Hematopoietic multipotent progenitor cell treated with erythropoietin and hydrocortisone succinate and interleukin-3 and kit ligand, for 8 days (in vitro differentiated cells): ENCODE data around the gene ING5.
"Not testable (repeated sequence)": the region's sequence is repeated elsewhere in the genome, so short reads cannot be mapped to it uniquely, and the experiment has no call there.

ENCODE experiments used
- DNase-seq: peaks from one replicate; pipeline ENCODE4 v3.0.0-alpha.2; 2015

ING5 gene

DNA sequence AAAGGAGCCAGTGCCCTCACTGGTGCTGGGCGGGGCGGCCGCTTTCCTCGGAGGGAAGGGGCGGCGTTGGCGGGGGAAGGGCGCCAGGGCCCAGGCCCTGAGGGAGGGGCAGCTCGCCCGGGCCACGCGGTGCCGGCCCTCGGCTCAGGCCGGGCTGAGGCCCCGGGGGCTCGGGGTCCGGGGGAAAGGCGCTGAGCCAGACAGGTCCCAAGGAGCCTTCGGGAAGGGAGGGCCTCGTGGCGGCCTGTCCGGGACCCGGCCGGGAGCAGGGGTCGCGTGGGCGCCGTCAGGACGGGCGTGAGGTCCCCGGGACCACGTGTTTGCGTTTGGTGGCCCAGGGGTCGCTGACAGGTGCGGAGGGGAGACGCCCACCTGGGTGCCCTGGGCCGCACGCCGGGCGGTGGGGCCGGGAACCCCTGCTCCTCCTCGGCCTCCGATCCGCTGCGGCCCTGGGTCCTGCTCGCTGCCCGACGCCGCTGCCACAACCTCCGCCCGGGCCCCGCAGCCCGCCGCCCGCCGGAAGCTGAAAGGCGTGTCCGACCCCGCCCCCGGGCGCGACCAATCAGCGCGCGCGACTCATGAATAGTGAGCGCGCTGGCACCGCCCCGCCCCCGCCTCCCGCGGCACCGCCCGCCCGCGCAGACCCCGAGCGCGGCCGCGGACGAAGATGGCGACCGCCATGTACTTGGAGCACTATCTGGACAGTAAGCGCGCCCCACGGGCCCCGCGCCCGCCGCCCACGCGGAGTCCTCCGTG is at the start of gene ING5:
Gene ING5 (plus strand): TSS at position 641 of the 756 bp plus-strand sequence. CDS start 27 bp downstream, at position 668.
- peak; percentile 91 for DNase-seq

DNA sequence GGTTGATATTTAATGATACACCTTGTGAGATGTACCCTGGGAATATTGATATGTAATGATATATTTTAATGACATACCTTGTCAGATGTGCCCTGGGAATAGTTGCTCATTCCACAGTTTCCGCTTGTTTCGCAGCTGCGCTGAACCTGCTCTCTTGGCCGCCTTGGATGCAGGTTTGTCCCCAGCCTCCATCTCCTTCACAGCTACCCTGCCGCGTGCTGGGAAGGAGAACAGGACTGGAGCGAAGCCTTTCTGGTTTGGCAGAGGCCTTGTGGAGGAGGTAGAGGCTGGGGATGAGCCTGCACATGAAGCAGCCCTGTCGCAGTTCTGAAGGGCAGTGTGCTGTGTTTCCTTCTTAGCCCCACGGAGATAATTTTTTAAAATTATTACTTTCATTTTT is 49.7 kb upstream of the ING5 start:
- no peak for DNase-seq

DNA sequence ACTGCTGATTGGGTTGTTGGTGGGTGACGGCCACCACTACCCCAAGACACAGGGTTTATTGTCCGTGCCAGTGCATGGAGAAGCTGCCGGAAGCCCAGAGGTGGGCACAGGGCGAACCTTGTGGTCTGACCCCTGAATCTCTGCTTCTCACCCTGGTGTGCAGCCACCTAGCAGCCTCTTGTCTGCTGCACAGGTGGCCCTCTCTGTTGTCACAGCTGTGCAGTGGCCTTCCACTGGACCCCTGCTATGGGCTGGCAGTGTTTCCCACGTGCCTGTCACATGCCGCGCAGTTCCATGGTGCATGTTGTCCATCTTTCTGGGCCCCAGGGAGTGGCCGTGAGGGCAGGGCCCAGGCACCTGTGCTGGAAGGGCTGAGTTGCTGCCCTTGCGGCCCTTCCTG is 49.1 kb upstream of the ING5 start:
- no peak for DNase-seq

DNA sequence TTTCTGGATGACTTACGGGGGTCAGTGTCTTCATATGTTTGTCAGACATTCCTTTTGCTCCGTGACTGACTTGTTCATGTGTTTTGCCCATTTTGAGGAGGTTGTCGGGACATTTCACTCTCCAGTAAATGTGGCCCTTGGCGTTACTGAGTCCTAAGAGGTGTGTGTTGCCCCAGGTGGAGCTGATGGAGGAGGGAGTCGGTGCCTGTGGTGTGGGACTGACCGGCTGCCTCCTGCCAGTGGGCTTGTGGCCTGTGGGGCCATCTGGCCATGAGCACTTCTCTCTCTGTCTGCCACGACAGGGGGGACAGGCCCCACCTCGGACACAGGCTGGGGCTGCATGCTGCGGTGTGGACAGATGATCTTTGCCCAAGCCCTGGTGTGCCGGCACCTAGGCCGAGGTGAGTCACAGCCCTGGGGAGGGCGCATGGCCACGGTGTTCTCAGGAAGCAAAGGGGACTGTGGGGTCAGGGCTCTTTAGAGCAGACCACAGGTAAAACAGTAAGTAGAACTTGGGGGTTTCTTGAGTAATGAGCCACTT is 48.6 kb upstream of the ING5 start:
- no peak for DNase-seq

DNA sequence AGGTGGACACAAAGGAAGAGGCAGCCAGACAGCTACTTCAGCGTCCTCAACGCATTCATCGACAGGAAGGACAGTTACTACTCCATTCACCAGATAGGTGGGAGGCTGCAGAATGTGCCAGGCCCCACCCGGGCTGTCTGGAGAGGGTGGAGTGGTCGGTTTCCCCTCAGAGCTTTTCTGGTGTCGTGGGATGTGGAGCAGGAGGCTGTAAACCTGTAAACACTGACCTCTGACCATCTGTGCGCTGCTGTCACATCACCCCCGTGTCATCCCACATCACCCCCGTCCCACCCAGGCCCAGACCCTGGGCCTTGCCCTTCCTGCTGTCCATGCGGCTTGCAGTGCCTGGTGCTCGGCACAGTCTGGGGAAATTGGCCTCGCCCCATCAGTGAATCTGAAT is 47.3 kb upstream of the ING5 start:
- DNase-seq = no peak

DNA sequence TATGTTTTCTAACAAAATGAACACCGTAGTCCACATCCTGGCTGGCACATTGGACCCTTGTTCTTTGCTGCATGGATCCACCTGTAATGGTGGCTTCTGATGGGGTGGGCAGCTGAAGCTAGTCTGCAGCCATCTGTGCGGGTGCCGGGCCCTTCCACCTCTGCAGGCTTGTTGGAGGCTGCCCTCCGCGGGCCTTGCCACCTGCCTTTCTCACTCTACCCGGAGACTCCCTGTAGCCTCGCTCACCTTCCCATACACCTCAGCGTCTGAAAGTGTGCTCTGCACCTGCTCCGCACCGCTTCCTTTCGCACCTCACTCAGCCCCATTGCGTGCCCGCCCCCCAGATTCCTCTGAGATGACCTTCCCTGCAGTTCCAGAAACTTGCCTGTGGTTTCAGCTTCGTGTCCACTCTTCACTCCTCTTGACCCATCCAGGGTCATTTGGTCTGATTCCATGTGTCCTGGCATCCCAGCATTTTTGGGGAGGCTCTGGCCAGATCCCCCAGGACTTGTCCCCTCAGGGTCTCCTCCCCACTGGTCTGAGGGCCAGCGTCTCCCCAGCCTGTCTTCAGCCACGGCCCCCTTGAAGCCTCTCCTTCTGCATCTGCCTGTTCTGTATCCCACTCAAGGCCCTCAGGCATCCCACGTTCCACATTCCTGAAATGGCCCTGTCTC is 46.2 kb upstream of the ING5 start:
- no peak for DNase-seq

DNA sequence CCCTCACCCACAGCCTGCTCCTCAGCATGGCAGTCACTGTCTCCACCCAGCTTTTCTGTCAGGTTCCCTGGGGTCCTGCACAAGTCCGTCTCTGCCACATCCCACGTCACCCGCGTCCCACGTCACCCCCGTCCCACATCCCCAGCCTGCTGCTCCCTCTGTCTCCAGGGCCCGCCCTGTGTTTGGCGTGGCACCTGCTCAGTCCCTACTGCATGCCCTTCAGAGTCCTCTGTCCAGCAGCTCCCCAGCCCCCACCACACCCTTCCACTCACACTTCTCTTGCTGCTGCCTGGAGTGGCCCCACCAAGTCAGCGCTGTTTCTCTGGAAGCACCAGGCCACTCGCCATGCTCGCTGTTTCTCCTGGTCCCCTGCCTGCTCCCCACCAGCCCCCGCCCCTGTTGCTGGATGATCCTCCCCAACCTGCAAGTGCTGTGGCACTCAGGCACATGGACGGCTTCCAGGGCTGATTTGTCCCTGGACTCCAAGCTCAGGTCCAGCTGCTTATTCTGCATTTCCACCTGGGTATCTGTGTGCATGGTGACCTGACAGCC is 45.6 kb upstream of the ING5 start:
- no peak for DNase-seq

DNA sequence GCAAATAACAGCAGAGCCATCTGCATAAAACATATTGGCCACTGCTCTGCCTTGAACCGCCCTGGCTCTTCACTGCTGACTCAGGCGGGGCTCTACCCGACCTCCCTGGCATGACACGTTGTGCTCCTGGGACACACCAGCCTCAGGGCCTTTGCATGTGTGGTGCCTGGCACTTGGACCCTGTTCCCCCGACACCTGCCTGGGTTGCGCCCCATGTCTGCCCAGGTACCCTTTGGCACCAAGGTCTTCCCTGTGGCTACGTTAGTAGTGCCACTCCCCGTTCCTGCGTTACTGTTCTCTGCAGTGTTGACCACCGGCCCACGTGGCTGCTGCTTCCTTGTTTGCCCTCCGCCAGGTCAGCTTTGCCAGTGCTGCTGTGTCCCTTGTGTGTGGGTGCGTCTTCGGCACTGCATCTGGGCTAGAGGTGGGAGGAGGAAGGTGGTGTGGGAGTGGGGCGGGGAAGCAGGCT is 44.0 kb upstream of the ING5 start:
- DNase-seq = no peak

DNA sequence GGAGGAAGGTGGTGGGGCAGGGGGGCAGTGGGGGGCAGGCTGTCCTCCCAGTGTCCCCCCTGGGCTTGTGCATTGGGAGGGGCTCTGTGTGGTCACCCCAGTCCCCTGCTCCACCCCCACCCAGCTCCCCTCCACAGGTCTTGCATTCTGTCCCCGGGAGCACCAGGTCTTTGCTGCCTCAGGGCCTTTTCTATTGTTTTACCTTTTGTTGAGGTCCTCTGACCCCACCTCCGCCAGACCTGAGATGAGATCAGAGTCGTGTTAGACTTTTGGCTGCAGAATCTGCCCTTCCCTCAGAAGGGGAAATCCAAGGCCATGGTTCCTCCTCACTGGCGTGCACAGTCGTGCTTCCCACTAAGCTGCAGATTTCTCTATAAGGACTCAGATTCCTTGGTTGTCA is 43.5 kb upstream of the ING5 start:
- no peak for DNase-seq

DNA sequence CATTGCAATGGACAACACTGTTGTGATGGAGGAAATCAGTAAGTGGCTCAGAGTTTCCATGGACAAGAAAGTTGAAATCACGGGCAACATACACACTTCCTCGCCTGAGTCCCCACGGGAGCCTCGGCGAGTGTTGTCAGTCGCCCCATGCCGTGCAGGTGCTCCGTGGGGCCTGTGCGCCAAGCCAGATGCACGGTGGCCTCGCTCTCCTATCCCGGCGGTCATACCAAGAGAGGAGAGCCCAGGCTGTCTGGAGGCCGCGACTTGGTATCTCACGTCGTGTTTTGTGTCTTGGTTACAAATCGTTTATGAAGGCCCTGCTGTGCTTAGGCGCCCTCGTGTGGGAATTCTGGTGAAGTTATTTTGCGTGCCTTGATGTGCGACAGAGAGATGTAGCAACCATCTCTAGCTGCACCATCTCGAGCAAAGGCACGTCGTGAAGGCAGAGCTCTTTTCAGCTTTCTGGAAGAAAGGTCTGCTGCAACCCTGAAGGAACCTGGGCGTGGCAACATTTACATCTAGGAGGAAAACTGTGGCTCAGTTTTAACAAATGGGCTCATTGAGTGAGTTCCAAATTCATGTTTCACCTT is 42.6 kb upstream of the ING5 start:
- peak; percentile 67 for DNase-seq

DNA sequence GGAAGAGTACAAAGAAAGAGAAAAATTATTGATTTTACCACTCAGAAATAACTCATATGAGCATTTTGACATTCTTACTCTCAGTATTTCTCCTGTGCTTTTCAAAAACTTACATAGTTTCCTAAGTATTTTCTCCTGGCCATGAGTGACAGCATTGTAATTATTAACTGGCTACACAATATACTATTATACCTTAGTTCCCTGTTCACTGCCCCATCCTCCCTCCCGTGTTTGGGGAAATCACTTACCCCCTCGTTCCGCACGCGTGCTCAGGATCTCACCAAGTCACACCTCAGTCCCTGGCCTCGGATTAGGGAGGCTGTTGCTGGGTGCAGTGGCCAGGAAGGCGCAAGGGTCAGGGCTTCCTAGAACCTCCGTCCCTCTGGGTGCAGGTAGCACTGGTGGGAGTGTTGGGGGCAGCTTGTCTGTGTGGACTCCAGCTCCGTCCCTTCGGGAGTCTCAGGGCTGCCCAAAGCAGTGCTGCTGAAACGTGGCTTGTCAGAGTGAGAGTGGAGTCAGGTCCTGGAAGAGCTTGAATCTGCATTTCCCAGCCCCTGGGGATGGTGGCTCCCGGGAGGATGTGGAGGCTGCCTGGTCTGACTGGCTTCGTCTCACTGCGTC is 41.1 kb upstream of the ING5 start:
- no peak for DNase-seq

DNA sequence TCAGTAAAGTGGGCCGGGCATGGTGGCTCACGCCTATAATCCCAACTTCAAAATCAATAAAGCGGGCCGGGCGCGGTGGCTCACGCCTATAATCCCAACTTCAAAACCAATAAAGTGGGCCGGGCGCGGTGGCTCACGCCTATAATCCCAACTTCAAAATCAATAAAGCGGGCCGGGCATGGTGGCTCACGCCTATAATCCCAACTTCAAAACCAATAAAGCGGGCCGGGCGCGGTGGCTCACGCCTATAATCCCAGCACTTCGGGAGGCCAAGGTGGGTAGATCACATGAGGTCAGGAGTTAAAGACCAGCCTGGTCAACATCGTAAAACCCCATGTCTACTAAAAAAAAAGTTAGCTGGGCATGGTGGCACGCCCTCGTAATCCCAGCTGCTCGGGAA is 39.1 kb upstream of the ING5 start:
- not testable (repeated sequence) for DNase-seq

DNA sequence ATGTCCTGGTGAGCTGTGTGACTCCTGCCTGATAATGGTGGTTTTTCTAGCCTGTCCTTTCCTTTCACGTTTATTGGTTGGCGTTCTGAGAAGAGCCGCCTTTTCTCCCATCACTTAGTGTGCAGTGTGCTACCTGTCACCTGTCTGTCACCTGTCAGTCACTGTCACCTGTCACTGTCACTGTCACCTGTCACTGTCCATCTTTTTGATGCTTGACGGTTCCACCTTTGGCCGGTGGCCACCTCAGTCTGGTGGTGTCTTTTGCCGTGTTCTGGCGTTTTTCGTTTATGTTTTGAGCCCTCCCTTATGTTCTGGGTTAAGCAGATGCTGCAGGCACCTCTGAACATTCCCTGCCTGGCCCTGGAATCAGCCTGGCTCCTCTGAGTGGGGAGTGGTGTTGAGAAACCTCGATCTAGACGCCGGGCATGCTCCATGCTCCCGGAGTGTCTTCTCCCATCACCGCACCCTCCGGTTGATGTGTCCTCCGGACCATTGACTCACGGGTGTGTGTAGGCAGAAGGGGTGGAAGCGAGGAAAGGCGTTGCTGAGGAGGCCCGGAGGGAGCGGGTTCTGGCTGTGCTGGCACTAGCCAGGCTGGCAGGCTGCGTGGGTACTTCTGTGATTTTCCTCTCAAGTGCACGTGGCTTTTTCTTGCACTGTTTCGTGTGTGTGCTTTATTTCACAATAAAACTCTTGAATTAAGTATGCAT is 36.0 kb upstream of the ING5 start:
- no peak for DNase-seq

DNA sequence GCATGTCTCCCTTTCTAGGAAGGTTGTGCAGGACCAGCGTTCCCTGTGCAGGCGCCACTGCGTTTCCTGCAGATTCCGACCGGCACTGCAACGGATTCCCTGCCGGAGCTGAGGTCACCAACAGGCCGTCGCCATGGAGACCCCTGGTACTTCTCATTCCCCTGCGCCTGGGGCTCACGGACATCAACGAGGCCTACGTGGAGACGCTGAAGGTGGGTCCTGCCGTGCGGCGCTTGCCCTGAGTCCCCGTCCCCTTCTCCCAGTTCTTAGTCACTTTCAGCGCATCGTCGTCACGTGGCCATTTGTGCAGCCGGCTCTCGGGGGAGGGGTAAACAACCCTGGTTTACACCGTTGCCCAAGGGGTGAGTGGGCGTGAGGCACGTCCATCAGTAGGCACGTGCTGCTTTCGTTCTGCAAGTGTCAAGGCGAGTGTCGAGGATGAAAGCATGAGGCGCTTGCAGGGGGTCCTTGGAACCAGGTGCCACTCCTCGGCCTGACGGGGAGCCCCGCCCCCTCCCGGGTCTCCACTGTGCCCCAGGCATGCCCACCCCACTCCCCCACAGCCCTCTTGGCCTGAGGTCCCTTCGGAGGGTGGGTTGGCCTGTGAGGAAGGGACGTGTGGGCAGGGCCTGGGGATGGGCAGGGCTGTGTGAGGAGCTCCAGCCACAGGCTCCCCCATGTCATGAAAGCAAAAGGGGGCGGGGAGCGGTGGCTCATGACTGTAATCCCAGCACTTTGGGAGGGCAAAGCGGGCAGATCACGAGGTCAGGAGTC is 35.0 kb upstream of the ING5 start:
- no peak for DNase-seq

DNA sequence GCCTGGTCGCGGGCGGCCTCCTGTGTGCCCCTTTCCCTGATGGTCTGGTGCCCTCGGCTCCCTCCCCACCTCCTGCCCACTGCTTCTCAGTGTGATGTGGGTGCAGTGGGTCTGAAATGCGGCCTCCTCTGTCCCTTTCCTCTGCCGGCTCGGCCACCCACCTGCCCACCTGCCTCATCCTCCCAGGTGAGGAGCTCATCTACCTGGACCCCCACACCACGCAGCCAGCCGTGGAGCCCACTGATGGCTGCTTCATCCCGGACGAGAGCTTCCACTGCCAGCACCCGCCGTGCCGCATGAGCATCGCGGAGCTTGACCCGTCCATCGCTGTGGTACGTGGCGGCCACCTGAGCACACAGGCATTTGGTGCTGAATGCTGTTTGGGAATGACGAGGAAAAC is 33.5 kb upstream of the ING5 start:
- no peak for DNase-seq

DNA sequence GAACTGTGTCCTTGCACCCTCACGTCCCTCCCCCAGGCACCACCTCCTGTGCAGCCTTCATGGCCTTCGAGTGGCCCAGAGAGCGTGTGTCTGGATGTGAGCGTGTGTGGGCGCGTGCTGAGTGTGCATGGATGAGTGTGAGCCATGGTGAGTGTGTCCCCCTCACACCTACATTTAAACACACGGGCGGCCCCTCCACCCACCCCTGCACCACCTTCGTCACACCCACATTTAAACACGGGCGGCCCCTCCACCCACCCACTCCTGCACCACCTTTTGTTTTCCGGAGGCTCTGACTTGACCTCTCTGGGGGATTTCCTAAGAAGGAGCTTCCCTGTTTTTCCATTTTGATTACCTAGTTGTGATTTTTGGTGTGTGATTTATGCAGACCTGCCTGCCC is 33.0 kb upstream of the ING5 start:
- no peak for DNase-seq

DNA sequence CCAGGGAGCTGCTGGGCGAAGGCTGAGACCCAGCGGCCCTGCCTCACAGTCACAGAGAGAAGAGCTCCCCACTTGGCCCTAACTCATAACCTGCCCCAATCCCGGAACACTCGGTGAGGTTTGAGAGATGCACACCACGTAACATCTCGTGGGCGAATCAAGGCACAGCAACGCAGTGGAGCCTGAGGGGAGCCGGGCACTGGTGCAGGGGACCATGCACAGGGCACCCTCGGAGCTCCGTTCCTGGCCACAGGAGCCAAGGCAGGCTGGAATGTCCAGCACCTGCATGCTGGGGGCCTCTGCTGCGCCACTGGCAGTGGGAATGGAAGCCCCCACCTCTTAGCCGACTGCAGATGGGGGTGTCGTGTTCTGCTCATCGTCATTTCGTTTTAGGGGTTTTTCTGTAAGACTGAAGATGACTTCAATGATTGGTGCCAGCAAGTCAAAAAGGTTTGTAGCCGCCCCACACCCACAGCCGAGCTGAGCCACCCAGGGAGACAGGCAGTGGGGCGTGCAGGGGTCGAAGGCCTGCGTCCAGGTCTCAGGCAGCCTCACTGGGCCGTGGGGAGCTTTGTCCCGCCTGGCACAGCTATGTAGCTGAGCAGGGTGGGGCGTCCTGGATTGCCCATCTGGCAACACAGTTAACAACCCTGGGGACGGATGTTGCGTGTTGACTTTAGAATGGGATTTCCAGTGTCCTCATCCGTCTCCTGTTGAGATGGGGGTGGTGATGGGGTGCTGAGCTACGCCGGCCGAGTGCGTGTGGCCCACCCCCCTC is 31.3 kb upstream of the ING5 start:
- no peak for DNase-seq

DNA sequence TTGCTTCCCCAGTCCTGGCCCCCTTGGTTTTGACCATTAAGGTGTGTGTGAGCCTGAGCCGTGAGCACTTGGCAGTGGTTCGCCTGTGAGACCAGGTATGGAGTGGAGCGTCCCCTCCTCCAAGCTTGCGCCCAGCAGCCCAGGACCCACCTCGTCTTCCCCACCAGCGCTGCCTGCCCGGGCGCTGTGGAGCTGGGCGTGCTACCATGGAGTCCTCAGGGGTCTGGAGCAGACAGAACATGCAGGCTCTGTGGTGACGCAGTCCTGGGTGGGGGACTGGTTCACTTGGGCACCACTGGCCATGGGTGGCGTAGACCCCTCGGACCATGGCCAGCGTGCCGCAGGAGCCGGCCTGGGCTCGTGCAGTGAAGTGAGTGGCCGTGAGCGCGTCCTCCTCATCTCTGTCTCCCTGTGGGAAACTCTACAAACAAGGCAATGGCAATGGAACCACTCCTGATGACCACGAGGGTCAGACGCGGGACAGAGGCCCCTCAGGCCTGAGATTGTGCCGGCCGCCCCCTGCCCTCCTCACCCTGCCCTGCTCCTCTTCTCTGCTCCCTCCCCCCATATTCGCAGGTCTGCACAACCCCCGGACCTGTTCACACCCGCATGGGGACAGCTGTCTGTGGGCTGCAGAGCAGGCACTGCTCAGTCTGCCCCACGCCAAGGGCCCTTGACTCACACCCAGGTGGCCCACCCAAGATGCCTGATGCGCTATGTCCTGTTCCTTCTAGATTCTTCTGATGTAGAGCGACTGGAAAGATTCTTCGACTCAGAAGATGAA is 30.2 kb upstream of the ING5 start:
- DNase-seq = no peak

DNA sequence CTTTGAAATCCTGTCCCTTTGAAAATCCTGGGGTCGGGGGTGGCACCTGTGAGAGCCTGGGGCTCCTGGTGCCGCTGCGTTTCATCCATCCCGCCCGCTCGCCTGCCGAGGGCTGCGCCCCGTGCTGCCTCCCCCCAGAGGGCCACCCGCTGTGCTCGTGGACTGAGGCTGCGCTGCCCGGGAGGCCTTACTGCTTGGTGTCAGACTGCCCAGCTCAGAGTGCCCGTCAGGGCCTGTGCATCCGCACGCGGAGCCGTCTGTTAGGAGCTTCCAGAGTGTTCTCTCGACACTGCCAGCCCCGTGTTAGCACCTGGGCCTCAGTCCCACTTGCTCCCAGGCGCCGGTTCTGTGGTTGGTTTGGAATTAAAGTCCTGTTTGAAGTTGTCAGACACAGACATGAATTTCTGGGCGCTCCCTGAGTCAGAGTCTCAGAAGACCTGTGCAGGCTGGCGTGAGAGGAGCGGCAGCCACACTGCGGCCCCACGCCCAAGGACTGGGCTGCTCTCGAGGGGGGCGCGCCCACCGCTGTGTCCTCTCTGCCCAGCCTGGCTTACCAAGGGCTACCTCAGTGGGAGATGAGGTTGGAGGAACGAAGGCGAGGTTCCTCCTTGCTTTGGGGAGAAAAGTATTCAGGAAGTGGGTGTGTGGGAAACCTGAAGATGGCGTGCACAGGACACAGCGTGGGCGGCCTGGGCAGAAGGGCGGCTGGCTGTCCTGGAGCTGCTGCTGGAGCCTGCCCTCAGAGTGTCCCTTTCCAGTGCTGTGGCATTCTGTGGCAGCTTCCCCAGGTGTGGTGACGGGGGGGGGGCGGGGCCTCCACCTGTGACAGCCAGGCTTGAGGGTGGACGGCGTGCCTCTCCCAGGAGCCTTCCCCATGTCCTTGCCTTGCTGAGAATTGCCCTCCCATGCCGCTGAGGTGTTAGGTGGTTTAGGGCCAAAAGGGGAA is 29.3 kb upstream of the ING5 start:
- no peak for DNase-seq
